Mesothelial cell of epicardium (in vitro differentiated cells): ENCODE results near the gene DENND11. TPM values are rescaled to one million over a fixed set of nuclear protein-coding genes. Genes with fewer than 3 reads are reported as not detected.
"Not testable (repeated sequence)": the region's sequence is repeated elsewhere in the genome, so short reads cannot be mapped to it uniquely, and the experiment has no call there.

Experiments
- DNase-seq, 2 experiments: peaks; one replicate each; pipeline ENCODE4 v3.0.0; 2021; ENCODE audit warnings: low spot score in 2 of 2; ENCODE audit not compliant: unreplicated experiment in 2 of 2
- H3K27ac Mint-ChIP-seq: 2 replicates; pipeline ENCODE4 v1.8.0; 2021; ENCODE audit warnings: mixed read lengths
- H3K27me3 Mint-ChIP-seq: 2 replicates; pipeline ENCODE4 v1.8.0; 2021; ENCODE audit warnings: low read depth, mixed read lengths
- H3K36me3 Mint-ChIP-seq: 2 replicates; pipeline ENCODE4 v1.8.0; 2021; ENCODE audit warnings: mixed read lengths
- H3K4me1 Mint-ChIP-seq: 2 replicates; pipeline ENCODE4 v1.8.0; 2021; ENCODE audit warnings: mixed read lengths
- H3K4me3 Mint-ChIP-seq: 2 replicates; pipeline ENCODE4 v1.8.0; 2021; ENCODE audit warnings: mild to moderate bottlenecking, moderate library complexity, mixed read lengths
- H3K9me3 Mint-ChIP-seq: 2 replicates; pipeline ENCODE4 v1.8.0; 2021; ENCODE audit warnings: mixed read lengths
- total RNA-seq: library from RNA; stranded (reverse); gene quantifications from 3 replicates; pipeline ENCODE4 v1.2.1, GENCODE V29; 2021
- TF ChIP-seq, protein P1 (sequence below): fragments of 200-600 bp; sonication (generic); IDR thresholded peaks from one replicate; pipeline ENCODE4 v1.5.0; 2021; ENCODE audit warnings: antibody characterized with exemption; ENCODE audit not compliant: unreplicated experiment

The DENND11 gene
- total RNA-seq, 1 donor from 2014 or later: 22.7 TPM

DNA sequence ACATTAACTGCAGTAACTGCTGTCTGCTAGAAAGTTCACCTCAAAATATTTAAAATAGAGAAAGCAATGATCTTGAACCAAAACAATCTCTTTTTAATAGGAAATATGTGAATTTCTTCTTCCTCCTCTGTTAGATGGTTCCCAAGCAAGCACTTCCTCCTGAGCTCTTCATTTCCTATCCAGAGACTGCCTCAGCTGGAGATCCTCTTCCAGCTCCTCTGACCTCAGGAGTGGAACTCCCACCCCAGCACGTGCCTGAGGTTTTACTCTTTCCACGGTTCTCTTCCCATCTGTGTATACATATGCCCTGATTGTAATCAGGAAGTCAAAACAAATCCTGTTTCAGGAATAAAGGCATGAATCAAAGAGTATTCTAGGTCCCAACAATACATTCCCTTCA, 5.6 kb downstream of the DENND11 start:
- H3K9me3 Mint-ChIP-seq: no peaks in the 10 kb centered on the region
- no peak for DNase-seq
- H3K4me3 Mint-ChIP-seq: no peak overlapping the region
- no peaks in the 10 kb centered on the region for H3K36me3 Mint-ChIP-seq
- TF ChIP-seq, protein P1, sequence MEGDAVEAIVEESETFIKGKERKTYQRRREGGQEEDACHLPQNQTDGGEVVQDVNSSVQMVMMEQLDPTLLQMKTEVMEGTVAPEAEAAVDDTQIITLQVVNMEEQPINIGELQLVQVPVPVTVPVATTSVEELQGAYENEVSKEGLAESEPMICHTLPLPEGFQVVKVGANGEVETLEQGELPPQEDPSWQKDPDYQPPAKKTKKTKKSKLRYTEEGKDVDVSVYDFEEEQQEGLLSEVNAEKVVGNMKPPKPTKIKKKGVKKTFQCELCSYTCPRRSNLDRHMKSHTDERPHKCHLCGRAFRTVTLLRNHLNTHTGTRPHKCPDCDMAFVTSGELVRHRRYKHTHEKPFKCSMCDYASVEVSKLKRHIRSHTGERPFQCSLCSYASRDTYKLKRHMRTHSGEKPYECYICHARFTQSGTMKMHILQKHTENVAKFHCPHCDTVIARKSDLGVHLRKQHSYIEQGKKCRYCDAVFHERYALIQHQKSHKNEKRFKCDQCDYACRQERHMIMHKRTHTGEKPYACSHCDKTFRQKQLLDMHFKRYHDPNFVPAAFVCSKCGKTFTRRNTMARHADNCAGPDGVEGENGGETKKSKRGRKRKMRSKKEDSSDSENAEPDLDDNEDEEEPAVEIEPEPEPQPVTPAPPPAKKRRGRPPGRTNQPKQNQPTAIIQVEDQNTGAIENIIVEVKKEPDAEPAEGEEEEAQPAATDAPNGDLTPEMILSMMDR: no peak
- H3K27ac Mint-ChIP-seq: no peak overlapping the region
- peaks cover 12% of the 10 kb centered on the region for H3K4me1 Mint-ChIP-seq
- H3K27me3 Mint-ChIP-seq: no peaks in the 10 kb centered on the region

DNA sequence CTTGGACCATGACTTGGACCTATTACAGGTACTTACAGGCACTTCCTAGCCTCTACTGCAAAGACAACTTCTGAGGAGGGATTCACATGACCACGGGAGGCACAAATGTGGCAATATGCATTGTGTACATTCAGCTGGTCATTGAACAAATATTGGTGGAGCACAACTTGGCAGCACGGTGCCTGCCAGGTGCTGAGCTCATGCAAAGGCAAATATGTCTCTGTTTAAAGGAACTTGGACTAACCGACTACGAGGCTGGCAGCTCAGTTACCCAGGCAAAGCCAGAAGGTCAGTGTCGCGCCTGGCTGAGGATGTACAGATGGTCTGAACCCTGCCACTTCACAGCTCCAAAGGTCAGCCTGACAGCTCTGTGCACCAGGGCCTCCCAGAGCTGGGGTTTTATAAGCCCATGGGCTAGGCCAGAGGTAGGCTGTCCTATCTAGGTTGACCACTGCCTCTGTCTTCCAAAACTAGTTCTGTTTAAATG, 6.1 kb downstream of the DENND11 start:
- Mint-ChIP-seq H3K27ac (no peak overlapping the region), H3K4me3 (no peak overlapping the region), H3K9me3 (no peaks in the 10 kb centered on the region), H3K4me1 (peaks cover 9% of the 10 kb centered on the region), H3K36me3 (no peaks in the 10 kb centered on the region), H3K27me3 (no peaks in the 10 kb centered on the region)
- TF ChIP-seq, protein P1: no peak
- DNase-seq: no peak

DNA sequence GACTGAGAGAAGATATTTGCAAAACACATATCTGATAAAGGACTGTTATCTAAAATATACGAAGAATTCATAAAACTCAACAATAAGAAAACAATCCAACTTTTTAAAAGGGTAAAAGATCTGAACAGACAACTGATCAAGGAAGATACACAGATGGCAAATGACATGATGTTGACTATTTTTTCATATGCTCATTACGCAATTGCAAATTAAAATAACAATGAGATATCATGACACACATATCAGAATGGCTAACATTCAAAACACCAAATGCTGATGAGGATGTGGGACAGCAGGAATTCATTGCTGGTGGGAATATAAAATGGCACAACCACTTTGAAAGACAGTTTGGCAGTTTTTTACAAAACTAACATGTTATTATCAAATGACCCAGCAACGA, 8.9 kb downstream of the DENND11 start:
- DNase-seq: no peak
- Mint-ChIP-seq H3K4me1 (no peaks in the 10 kb centered on the region), H3K4me3 (no peak overlapping the region), H3K36me3 (no peaks in the 10 kb centered on the region), H3K9me3 (no peaks in the 10 kb centered on the region), H3K27ac (no peak overlapping the region), H3K27me3 (no peaks in the 10 kb centered on the region)
- TF ChIP-seq, protein P1: no peak

DNA sequence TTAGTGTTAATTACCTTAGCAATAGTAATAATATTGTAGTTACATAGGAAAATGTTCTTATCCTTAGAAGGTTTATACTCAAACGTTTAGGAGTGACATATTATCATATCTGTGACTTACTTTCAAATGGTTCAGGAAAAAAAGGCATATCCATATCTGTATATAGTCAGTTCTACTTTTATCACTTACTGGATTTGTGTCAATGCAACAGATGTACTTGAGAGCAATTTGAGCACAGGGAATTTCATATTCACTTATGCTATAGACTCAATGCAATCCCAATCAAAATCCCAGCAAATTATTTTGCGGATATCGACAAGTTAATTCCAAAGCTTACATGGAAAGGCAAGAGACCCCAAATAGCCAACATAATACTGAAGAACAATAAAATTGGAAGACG, 10.0 kb downstream of the DENND11 start:
- no peak for DNase-seq
- no peaks in the 10 kb centered on the region for H3K36me3 Mint-ChIP-seq
- no peaks in the 10 kb centered on the region for H3K27me3 Mint-ChIP-seq
- TF ChIP-seq, protein P1: no peak
- no peak overlapping the region for H3K4me3 Mint-ChIP-seq
- peaks cover 3% of the 10 kb centered on the region for H3K4me1 Mint-ChIP-seq
- H3K27ac Mint-ChIP-seq: no peak overlapping the region
- no peaks in the 10 kb centered on the region for H3K9me3 Mint-ChIP-seq

DNA sequence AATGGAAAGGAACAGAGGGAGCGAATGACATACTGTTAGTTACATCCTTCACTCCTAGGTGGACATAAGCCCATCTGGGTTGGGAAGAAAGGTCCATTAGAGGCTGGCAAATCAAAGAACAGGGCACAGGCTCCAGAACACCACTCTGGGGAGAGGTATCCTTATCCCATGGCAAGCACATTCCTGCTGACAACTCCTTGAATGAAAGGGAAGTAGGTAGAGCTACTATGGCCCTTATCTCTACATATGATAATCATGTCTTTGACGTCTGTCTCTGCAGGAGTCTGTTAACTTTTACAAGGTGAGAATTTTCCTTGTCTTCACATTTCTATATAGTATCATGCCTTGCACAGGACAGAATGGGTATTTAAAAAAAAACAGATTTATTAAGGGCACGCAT, 10.4 kb downstream of the DENND11 start:
- TF ChIP-seq, protein P1: no peak
- Mint-ChIP-seq H3K4me1 (peaks cover 5% of the 10 kb centered on the region), H3K4me3 (no peak overlapping the region), H3K27ac (no peak overlapping the region), H3K36me3 (no peaks in the 10 kb centered on the region), H3K27me3 (no peaks in the 10 kb centered on the region), H3K9me3 (no peaks in the 10 kb centered on the region)
- DNase-seq: no peak

DNA sequence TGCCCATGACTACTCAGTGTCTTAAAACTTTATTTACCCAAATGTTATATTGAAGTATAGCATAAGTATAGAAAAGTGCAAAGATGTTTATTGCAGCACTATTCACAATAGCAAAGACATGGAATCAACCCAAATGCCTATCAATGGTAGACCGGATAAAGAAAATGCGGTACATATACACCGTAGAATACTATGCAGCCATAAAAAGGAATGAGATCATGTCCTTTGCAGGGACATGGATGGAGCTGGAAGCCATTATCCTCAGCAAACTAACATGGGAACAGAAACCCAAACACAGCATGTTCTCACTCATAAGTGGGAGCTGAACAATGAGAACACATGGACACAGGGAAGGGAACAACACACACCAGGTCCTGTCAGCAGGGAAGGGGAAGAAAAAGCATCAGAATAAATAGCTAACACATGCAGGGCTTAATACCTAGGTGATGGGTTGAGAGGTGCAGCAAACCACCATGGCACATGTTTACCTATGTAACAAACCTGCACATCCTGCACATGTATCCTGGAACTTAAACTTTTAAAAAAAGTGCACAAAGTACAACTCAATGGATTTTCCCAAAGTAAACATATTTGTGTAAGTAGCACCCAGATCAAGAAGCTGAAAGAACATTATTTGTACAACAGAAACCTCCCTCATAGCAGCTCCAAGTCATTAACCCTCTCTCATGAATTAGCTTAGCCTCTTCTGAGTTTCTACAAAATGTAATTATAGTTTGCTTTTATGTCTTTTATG, 12.7 kb downstream of the DENND11 start:
- H3K9me3 Mint-ChIP-seq: not testable (repeated sequence)

More for the DNA sequence above, 12.7 kb downstream of the DENND11 start:
- DNase-seq, H3K4me3 Mint-ChIP-seq, H3K4me1 Mint-ChIP-seq, H3K27ac Mint-ChIP-seq, H3K36me3 Mint-ChIP-seq, H3K27me3 Mint-ChIP-seq: not testable (repeated sequence)
